GM18498 (cell line): Measurements from ENCODE around the gene PRKAA2.
"Not testable (repeated sequence)": the region's sequence is repeated elsewhere in the genome, so short reads cannot be mapped to it uniquely, and the experiment has no call there.

Source experiments
- ATAC-seq: cut with Tn5 transposase; IDR thresholded peaks from one replicate; pipeline ENCODE4 v1.9.1; 2021; ENCODE audit warnings: mild to moderate bottlenecking, moderate library complexity; ENCODE audit not compliant: unreplicated experiment

Gene PRKAA2

GRCh38 chr1:56644919-56645676, at the start of gene PRKAA2:
Gene PRKAA2 (plus strand): TSS chr1:56645314. CDS start chr1:56645388, 74 bp downstream.
- peak; percentile 44 for ATAC-seq

- not testable (repeated sequence) for ATAC-seq
Observed at GRCh38 chr1:56595397-56596191, 49.5 kb upstream of the PRKAA2 start.

GRCh38 chr1:56610097-56610496, 35.0 kb upstream of the PRKAA2 start:
- ATAC-seq, result not testable (repeated sequence)

GRCh38 chr1:56610770-56611169, 34.3 kb upstream of the PRKAA2 start:
- not testable (repeated sequence) for ATAC-seq

GRCh38 chr1:56617141-56617540, 28.0 kb upstream of the PRKAA2 start:
- ATAC-seq, result no peak

GRCh38 chr1:56625819-56626440, 19.2 kb upstream of the PRKAA2 start:
- no peak for ATAC-seq

- ATAC-seq, result no peak
Observed at GRCh38 chr1:56626546-56626945, 18.6 kb upstream of the PRKAA2 start.

- ATAC-seq, result no peak
Observed at GRCh38 chr1:56627019-56627635, 18.0 kb upstream of the PRKAA2 start.

- ATAC-seq, result no peak
Observed at GRCh38 chr1:56627636-56628039, 17.5 kb upstream of the PRKAA2 start.

GRCh38 chr1:56630786-56631185, 14.3 kb upstream of the PRKAA2 start:
- ATAC-seq, result no peak

- ATAC-seq, result no peak
Observed at GRCh38 chr1:56631901-56632300, 13.2 kb upstream of the PRKAA2 start.

- ATAC-seq, result no peak
Observed at GRCh38 chr1:56634981-56635380, 10.1 kb upstream of the PRKAA2 start.

GRCh38 chr1:56638248-56638647, 6.9 kb upstream of the PRKAA2 start:
- ATAC-seq, result no peak

GRCh38 chr1:56639211-56639610, 5.9 kb upstream of the PRKAA2 start:
- no peak for ATAC-seq

- no peak for ATAC-seq
Observed at GRCh38 chr1:56643661-56644060, 1.5 kb upstream of the PRKAA2 start.

- no peak for ATAC-seq
Observed at GRCh38 chr1:56644064-56644918, 823 bp upstream of the PRKAA2 start.

- peak; percentile 19 for ATAC-seq
Observed at GRCh38 chr1:56645677-56646305, 677 bp downstream of the PRKAA2 start.

- ATAC-seq, result no peak
Observed at GRCh38 chr1:56646611-56647010, 1.5 kb downstream of the PRKAA2 start.

- no peak for ATAC-seq
Observed at GRCh38 chr1:56647106-56647505, 2.0 kb downstream of the PRKAA2 start.

GRCh38 chr1:56648546-56648945, 3.4 kb downstream of the PRKAA2 start:
- no peak for ATAC-seq
